ENCODE measurements around the gene ROBO1.

The ROBO1 gene

GRCh38 chr3:78823859-78824258 lies 943.9 kb downstream of the ROBO1 start:
- DNase-seq = no peak

- no peak for DNase-seq
These were observed 944.4 kb downstream of the ROBO1 start for GRCh38 chr3:78823434-78823833.

DNA sequence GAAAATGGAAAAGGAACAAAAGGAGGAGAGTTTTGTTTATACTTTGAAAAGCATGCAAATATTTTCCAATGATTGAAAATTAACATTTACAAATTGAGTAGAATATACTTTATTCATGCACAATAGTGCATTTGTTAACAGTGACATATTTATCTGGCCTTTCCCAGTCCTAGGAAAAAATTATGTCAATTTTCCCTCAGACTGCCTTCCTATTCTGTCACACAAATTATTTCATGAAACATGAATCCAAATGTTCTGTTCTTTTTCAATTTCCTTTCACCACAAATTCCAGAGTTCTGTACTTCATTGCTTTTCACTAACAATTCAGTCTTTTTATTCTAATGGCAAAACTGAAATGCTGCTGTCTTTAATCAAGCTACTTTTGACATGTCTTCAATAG lies 945.1 kb downstream of the ROBO1 start:
- no peak for DNase-seq

DNA sequence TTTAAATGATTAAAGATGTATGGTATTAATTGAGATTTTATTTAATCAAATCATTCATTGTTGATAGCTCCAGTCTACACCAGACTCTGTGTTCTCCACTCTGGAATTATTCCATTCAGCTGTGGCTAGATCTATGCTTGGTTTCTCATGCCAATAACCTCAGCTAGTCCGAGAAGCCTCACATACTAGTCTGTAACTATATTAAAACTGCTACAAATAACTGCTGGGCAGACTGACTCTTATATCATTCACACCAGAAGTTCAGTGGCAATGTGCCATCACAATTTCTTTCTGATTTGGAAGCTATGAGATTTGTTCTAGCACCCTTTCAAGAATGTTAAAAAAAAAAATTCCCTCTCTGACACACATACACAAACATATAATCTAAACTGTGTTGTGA lies 947.3 kb downstream of the ROBO1 start:
- no peak for DNase-seq

- no peak for DNase-seq
These were observed 949.4 kb downstream of the ROBO1 start for GRCh38 chr3:78818161-78818985.

DNA sequence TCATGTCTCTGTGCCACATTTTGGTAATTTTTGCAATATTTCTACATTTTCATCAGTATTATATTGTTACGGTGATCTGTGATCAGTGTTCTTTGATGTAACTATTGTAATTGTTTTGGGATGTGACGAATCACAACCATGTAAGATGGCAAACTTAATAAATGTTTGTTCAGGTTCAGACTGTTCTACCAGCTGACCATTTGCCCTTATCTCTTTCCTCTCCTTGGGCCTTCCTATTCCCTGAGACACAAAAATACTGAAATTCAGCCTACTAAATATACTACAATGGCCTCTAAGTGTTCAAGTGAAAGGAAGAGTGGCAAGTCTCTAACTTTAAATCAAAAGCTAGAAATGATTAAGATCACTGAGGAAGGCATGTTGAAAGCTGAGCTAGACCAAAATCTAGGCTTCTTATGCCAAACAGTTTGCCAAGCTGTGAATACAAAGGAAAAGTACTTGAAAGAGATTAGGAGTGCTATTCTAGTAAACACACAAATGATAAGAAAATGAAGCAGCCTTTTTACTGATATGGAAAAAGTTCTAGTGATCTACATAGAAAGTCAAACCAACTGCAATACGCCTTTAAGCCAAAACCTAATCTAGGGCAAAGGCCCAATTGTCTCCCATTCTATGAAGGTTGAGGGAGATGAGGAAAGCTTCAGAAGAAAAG lies 952.8 kb downstream of the ROBO1 start:
- DNase-seq = no peak

- DNase-seq = no peak
These were observed 955.6 kb downstream of the ROBO1 start for GRCh38 chr3:78812166-78812565.

- DNase-seq = no peak
These were observed 957.8 kb downstream of the ROBO1 start for GRCh38 chr3:78809966-78810365.

GRCh38 chr3:78804251-78805037 lies 963.4 kb downstream of the ROBO1 start:
- DNase-seq = no peak

GRCh38 chr3:78802562-78802930 lies 965.3 kb downstream of the ROBO1 start:
- no peak for DNase-seq

- DNase-seq = no peak
These were observed 965.8 kb downstream of the ROBO1 start for GRCh38 chr3:78801926-78802561.

- no peak for DNase-seq
These were observed 968.1 kb downstream of the ROBO1 start for GRCh38 chr3:78799681-78800080.

GRCh38 chr3:78798266-78798832 lies 969.4 kb downstream of the ROBO1 start:
- no peak for DNase-seq

DNA sequence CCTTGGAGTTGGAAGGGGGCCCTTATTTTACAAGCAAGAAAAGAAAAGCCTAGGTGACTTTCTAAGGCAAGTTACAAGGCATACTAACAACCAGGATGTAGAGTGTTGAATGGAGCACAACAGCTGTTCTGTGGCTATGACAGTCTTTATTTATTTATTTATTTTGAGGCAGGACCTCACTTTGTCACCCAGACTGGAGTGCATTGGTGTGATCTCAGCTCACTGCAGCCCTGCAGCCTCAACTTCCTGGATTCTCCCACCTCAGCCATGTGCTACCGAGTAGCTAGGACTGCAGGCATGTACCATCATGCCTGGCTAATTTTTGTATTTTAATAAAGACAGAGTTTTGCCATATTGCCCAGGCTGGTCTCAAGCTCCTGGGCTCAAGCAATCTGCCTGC lies 973.4 kb downstream of the ROBO1 start:
- DNase-seq = no peak

DNA sequence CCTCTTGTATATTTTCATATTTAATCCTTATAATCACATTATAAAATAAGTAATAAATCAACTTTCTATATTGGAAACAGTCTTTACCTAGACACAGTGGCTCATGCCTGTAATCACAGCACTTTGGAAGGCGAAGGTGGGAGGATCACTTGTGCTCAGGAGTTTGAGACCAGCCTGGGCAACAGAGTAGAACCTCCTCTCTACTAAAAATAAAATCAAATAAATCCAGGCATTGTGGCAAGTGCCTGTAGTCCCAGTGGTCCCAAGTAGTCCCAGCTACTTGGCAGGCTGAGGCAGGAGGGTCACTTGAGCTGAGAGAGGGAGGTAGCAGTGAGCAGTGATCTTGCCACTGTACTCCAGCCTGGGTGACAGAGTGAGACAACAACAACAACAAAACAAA lies 975.1 kb downstream of the ROBO1 start:
- DNase-seq = no peak

- no peak for DNase-seq
These were observed 975.6 kb downstream of the ROBO1 start for GRCh38 chr3:78792212-78792611.

DNA sequence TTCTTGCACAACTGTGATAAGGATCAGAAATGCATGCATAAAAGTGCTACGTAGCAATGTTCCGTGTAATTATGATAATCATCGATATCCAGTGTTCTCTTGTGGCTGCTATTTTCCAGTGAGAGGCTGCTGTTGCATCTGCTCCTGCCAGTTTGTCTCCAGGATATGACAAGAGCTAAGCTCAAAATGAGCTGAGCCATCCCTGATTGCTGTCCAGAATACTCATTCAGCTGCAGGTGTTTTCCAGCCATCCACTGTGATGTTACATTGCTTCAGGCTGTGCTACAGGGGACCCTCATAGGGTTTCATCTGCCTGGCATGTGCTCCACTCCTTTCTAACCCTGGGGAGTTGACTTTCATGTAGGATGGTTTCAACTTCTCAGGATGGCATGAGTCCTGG lies 976.0 kb downstream of the ROBO1 start:
- no peak for DNase-seq

- DNase-seq = no peak
These were observed 979.0 kb downstream of the ROBO1 start for GRCh38 chr3:78788839-78789238.

GRCh38 chr3:78785004-78785403 lies 982.8 kb downstream of the ROBO1 start:
- DNase-seq = no peak

- no peak for DNase-seq
These were observed 986.4 kb downstream of the ROBO1 start for GRCh38 chr3:78781351-78781750.

DNA sequence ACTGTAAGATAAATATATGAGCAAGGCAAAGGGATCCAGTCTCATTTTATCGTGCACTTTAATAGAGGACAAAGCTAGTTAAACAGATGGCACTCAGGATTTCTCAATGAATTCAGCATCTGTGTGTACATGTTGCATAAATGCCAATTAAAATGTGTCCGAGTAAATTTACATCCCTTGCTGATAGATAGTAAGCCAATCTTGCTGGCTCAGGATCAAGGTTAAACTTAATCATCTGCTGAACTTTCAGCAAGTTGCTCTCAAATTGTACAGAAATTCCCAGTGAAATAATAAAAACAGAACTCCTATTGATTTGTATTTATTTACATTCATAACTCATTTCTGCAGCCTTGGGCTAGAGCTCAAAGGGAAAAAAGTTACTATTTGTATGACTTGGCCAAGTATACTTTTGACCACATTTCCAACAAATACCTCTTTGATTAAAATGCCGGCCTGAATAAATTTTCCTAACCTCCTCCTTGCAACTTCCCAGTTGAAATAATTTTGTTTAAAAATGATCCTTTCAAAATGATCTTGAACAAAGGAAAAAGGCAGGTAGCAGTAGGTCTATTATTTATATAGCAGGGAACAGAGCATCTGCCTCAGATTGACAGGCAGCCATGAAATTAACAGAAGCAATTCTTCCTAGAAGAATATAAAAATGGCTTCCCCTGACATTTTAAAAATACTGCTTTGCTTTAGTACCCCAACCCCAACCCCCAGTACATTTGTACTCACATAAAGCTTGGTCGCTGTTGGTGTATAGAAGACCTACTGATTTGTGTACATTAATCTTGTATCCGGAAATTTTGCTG lies 1001.9 kb downstream of the ROBO1 start:
- no peak for DNase-seq

- no peak for DNase-seq
These were observed 1003.2 kb downstream of the ROBO1 start for GRCh38 chr3:78764634-78765033.

Data from AML-193 (cell line).